GM19043 (cell line): ENCODE measurements around the gene CDKN1A.
"Not testable (repeated sequence)": the region's sequence is repeated elsewhere in the genome, so short reads cannot be mapped to it uniquely, and the experiment has no call there.

Experiments used
- ATAC-seq: cut with Tn5 transposase; IDR thresholded peaks from one replicate; pipeline ENCODE4 v1.9.1; 2021; ENCODE audit warnings: low read depth; ENCODE audit not compliant: unreplicated experiment

The CDKN1A gene

GRCh38 chr6:36678488-36679042, at the start of gene CDKN1A:
Gene CDKN1A (plus strand): TSS chr6:36678714. CDS start chr6:36684102, 5,388 bp downstream.
- ATAC-seq, result peak; percentile 45

- ATAC-seq, result no peak
These were observed 48.7 kb upstream of the CDKN1A start for GRCh38 chr6:36629784-36630183.

- no peak for ATAC-seq
These were observed 47.0 kb upstream of the CDKN1A start for GRCh38 chr6:36631326-36632011.

- no peak for ATAC-seq
These were observed 45.1 kb upstream of the CDKN1A start for GRCh38 chr6:36633370-36633769.

GRCh38 chr6:36633915-36634314, 44.6 kb upstream of the CDKN1A start:
- no peak for ATAC-seq

GRCh38 chr6:36634317-36635108, 44.0 kb upstream of the CDKN1A start:
- ATAC-seq, result no peak

GRCh38 chr6:36636283-36636682, 42.2 kb upstream of the CDKN1A start:
- ATAC-seq, result no peak

- no peak for ATAC-seq
These were observed 41.7 kb upstream of the CDKN1A start for GRCh38 chr6:36636687-36637418.

GRCh38 chr6:36638579-36638978, 39.9 kb upstream of the CDKN1A start:
- ATAC-seq, result no peak

GRCh38 chr6:36639171-36639808, 39.2 kb upstream of the CDKN1A start:
- no peak for ATAC-seq

- ATAC-seq, result no peak
These were observed 37.0 kb upstream of the CDKN1A start for GRCh38 chr6:36641543-36641942.

GRCh38 chr6:36642913-36643817, 35.3 kb upstream of the CDKN1A start:
- no peak for ATAC-seq

- no peak for ATAC-seq
These were observed 34.5 kb upstream of the CDKN1A start for GRCh38 chr6:36643977-36644376.

GRCh38 chr6:36649086-36649485, 29.4 kb upstream of the CDKN1A start:
- ATAC-seq, result no peak

GRCh38 chr6:36649701-36650484, 28.6 kb upstream of the CDKN1A start:
- ATAC-seq, result no peak

- peak; percentile 71 for ATAC-seq
These were observed 27.6 kb upstream of the CDKN1A start for GRCh38 chr6:36650848-36651478.

- no peak for ATAC-seq
These were observed 26.7 kb upstream of the CDKN1A start for GRCh38 chr6:36651659-36652379.

GRCh38 chr6:36654469-36654868, 24.0 kb upstream of the CDKN1A start:
- not testable (repeated sequence) for ATAC-seq
